ENCODE results near the gene PNPLA7. TPM values are rescaled to one million over a fixed set of nuclear protein-coding genes. Genes with fewer than 3 reads are reported as not detected.
"Not testable (repeated sequence)": the region's sequence is repeated elsewhere in the genome, so short reads cannot be mapped to it uniquely, and the experiment has no call there.

Gene PNPLA7
- total and polyA plus RNA-seq, 5 donors = 5.5 to 13.0 (median 7.6) TPM

DNA sequence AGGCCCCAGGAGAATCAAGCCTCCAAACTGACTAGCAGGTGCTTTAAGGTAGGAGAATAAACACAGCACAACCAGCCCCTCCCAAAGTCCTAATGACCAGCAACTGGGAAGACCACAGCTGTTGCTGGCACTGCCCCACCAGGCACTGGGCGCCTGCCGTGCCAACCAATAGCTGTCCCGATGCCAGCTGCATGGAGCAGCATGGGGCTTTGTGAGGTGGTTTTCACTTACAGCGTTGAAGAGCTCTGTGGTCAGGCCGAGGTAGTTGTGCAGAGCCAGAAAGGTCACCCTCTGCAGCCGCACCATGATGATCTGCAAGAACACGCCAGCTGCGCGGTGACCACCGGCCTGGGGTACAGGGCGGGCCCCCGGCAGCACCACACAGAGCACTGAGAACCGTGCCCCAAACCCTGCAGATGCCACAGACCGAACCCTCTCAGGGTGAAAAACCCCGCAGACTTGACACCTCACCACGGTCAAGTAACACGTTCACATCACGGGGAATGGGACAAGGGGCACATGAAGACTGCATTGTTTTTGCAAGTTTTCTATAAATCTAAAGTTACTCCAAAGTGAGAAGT is 28.7 kb downstream of the PNPLA7 start:
- H3K27me3 ChIP-seq (ENCODE audit: control insufficient read depth, insufficient read depth) = no peaks in the 10 kb centered on the region
- intact Hi-C loops (cut with DNase I) = loop anchor here in 2 of 4 donors (10.0 kb wide), 1 partner anchor 227 kb away; no protein-coding TSS in a partner anchor
- DNase-seq (no peak), ATAC-seq (no peak)
- no peak overlapping the region for H3K27ac ChIP-seq (ENCODE audit: low read length)
- no peaks in the 10 kb centered on the region for H3K4me1 ChIP-seq (ENCODE audit: control insufficient read depth, insufficient read depth, low read length)
- 94% methylated on average over 18 of the region's 18 CpGs for WGBS
- H3K9me3 ChIP-seq (ENCODE audit: control insufficient read depth, low read length) = no peaks in the 10 kb centered on the region
- no peak overlapping the region for H3K4me3 ChIP-seq (ENCODE audit: low read length)

DNA sequence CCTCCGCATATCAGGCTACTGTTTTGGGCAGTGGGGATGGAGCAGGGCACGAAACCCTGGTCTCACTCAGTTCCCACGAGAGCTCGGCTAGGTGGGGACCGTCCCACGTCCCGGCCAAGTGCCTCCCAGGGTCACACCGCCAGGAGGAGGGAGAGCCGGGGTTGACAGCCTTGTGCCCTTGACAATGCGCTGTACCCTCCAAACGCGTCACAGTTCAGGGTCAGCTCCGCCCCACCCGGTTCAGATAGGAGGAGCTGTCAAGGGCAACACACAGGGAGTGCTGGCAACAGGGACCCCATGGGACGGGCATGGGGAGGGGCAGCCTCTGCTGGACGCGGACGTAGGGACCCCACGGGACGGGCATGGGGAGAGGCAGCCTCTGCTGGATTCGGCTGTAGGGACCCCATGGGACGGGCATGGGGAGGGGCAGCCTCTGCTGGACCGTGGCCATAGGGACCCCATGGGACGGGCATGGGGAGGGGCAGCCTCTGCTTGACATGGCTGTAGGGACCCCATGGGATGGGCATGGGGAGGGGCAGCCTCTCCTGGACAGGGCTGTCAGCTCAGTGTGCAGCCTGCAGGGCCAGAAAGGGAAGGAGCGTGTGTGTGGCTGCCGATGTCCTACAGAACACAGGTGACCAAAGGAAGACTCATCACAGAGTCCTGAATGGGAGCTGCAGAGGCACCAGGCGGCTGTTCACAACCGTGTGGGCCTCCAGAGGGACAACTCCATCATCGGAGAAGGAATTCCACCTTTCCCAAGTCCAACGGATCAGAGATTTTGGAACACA is 29.4 kb downstream of the PNPLA7 start:
- no peaks in the 10 kb centered on the region for H3K4me1 ChIP-seq (ENCODE audit: control insufficient read depth, insufficient read depth, low read length)
- H3K4me3 ChIP-seq (ENCODE audit: low read length) = no peak overlapping the region
- no peaks in the 10 kb centered on the region for H3K27me3 ChIP-seq (ENCODE audit: control insufficient read depth, insufficient read depth)
- WGBS = 83% methylated on average over 30 of the region's 30 CpGs
- ATAC-seq (no peak), DNase-seq (peak in 1 of 3 donors; percentile 47)
- no peak overlapping the region for H3K27ac ChIP-seq (ENCODE audit: low read length)
- intact Hi-C loops (cut with DNase I) = loop anchor here in 2 of 4 donors (10.0 kb wide), 1 partner anchor 226 kb away; no protein-coding TSS in a partner anchor
- no peaks in the 10 kb centered on the region for H3K9me3 ChIP-seq (ENCODE audit: control insufficient read depth, low read length)

DNA sequence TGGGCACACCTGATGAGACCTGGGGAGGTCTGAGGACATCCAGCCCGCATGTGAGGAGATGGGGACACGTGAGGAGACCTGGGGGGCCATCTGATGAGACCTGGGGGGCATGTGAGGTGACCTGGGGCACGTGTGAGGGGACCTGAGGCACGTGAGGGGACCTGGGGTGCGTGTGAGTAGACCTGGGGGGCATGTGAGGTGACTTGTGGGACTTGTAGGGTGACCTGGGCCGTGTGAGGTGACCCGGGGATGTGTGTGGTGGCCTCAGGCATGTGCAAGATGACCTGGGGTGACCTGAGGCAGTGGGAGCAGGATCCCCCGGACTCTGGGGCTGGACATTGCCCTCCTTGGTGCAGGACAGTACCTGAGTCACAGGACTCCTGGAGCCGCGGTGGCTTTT is 30.6 kb downstream of the PNPLA7 start:
- DNase-seq (peak in 1 of 3 donors; percentile 49), ATAC-seq (no peak)
- intact Hi-C loops (cut with DNase I) = no loop called here
- 88% methylated on average over 10 of the region's 10 CpGs for WGBS
- Histone ChIP-seq H3K27ac (ENCODE audit: low read length) (no peak overlapping the region), H3K4me1 (ENCODE audit: control insufficient read depth, insufficient read depth, low read length) (no peaks in the 10 kb centered on the region), H3K4me3 (ENCODE audit: low read length) (no peak overlapping the region), H3K9me3 (ENCODE audit: control insufficient read depth, low read length) (no peaks in the 10 kb centered on the region), H3K27me3 (ENCODE audit: control insufficient read depth, insufficient read depth) (no peaks in the 10 kb centered on the region)

DNA sequence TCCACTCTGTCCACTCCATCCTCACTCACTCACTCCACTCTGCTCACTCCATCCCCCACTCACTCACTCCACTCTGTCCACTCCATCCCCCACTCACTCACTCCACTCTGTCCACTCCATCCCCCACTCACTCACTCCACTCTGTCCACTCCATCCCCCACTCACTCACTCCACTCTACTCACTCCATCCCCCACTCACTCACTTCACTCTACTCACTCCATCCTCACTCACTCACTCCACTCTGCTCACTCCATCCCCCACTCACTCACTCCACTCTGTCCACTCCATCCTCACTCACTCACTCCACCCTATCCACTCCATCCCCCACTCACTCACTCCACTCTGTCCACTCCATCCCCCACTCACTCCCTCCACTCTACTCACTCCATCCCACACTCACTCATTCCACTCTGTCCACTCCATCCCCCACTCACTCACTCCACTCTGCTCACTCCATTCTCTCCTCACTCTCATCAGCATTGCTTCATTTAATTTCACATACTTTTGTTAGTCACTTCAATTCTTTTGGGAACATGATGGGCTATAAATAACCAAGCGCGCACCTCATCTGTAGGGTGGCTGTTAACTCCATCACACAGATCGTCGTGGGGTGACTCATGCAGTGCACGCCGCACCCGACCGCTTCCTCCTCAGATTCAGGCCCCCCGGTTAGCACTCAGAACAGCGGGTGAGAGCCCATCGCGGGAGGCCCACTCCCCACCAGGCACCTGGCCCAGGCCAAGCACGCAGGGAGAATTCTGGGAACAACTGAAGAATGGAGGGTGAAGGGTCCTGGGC is 31.3 kb downstream of the PNPLA7 start:
- H3K27ac ChIP-seq (ENCODE audit: low read length); H3K4me3 ChIP-seq (ENCODE audit: low read length); H3K27me3 ChIP-seq (ENCODE audit: control insufficient read depth, insufficient read depth); ATAC-seq; intact Hi-C loops (cut with DNase I); H3K4me1 ChIP-seq (ENCODE audit: control insufficient read depth, insufficient read depth, low read length); H3K9me3 ChIP-seq (ENCODE audit: control insufficient read depth, low read length): not testable (repeated sequence)
- WGBS = 89% methylated on average over 13 of the region's 13 CpGs
- peak in 1 of 3 donors; percentile 23 for DNase-seq

DNA sequence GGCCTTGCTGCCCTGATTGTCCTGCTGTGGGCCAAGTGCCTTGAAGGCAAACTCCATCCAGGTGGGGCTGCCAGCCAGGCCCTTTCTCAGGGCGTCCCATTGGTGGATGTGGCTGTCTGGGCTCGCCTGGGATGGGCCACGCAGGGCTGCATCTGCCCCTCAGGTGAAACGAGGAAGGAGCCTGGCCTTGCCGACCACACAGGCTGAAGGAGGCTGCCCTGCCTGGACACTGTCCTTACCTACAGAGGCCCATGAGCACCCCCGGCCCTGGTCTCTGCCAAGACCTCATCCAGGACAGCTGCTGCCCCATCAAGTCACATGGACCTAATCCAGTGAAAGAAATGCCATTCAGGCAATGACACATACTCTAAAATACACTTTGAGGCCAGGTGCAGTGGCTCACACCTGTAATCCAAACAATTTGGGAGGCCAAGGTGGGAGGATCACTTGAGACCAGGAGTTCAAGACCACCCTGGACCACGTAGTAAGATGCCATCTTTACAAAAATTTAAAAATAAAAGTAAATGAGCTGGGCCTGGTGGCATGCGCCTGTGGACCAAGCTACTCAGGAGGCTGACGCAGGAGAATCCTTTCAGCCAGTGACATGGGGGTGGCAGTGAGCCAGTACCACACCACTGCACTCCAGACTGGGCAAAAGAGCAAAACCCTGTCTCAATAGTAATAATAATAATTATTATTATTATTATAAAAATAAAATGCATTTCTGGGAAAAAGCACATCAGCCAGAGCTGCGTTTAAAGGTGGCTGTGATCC is 33.9 kb downstream of the PNPLA7 start:
- no peaks in the 10 kb centered on the region for H3K27me3 ChIP-seq (ENCODE audit: control insufficient read depth, insufficient read depth)
- 84% methylated on average over 10 of the region's 10 CpGs for WGBS
- no peaks in the 10 kb centered on the region for H3K9me3 ChIP-seq (ENCODE audit: control insufficient read depth, low read length)
- no peak overlapping the region for H3K4me3 ChIP-seq (ENCODE audit: low read length)
- DNase-seq = peak in 1 of 3 donors; percentile 45
- H3K27ac ChIP-seq (ENCODE audit: low read length) = no peak overlapping the region
- H3K4me1 ChIP-seq (ENCODE audit: control insufficient read depth, insufficient read depth, low read length) = no peaks in the 10 kb centered on the region
- intact Hi-C loops (cut with DNase I) = no loop called here
- ATAC-seq = no peak

DNA sequence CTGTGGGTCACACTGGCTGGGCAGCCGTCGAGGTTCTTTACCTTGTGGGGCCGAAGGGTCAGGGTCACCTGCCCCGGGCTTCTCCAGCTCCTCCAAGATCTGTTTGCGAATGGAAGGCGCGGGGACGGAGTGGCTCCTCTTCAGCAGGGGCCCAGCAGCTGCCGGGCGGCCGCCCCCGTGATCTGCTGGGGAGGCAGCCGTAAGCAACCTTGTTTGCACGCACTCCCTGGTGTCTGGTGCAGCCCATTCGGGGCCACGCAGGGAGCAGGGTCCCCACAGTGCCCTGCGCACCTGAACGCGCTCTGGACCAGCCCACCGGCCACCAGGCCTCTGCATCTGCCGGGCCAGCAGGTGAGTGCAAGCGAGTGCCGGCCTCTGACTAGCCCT is 34.9 kb downstream of the PNPLA7 start:
- DNase-seq = no peak
- Histone ChIP-seq H3K27me3 (ENCODE audit: control insufficient read depth, insufficient read depth) (no peaks in the 10 kb centered on the region), H3K4me1 (ENCODE audit: control insufficient read depth, insufficient read depth, low read length) (no peaks in the 10 kb centered on the region), H3K4me3 (ENCODE audit: low read length) (no peak overlapping the region), H3K27ac (ENCODE audit: low read length) (no peak overlapping the region), H3K9me3 (ENCODE audit: control insufficient read depth, low read length) (no peaks in the 10 kb centered on the region)
- peak in 1 of 2 donors; percentile 26 for ATAC-seq
- intact Hi-C loops (cut with DNase I) = no loop called here
- WGBS = 90% methylated on average over 23 of the region's 23 CpGs

DNA sequence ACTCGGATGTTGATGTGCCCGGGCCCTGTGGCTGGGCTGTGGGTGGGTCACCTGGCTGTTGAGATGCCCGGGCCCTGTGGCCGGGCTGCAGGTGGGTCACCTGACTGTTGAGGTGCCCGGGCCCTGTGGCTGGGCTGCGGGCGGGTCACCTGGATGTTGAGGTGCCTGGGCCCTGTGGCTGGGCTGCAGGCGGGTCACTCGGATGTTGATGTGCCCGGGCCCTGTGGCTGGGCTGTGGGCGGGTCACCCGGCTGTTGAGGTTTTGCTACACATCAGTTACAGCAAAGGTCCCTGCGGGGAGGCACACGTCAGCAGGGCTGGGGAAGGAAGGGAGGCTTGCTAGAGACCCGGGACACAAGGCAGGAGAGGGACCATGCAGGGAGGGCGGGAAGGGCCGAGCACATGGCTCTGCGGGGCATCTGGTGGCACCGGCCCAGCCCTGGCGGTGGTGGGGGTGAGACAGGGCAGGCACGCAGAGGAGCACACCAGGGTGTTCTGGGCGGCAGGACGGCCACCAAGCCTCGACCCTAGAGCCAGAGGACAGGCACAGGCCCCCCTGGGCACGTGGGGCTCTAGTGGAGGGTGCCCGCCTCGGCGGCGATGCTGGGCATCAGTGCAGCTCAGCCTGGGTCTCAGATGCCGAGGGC is 35.4 kb downstream of the PNPLA7 start:
- DNase-seq (no peak), ATAC-seq (peak in 1 of 2 donors; percentile 22)
- Histone ChIP-seq H3K27me3 (ENCODE audit: control insufficient read depth, insufficient read depth) (no peaks in the 10 kb centered on the region), H3K4me3 (ENCODE audit: low read length) (no peak overlapping the region), H3K27ac (ENCODE audit: low read length) (no peak overlapping the region), H3K4me1 (ENCODE audit: control insufficient read depth, insufficient read depth, low read length) (no peaks in the 10 kb centered on the region), H3K9me3 (ENCODE audit: control insufficient read depth, low read length) (no peaks in the 10 kb centered on the region)
- WGBS = 92% methylated on average over 30 of the region's 30 CpGs
- intact Hi-C loops (cut with DNase I) = no loop called here

DNA sequence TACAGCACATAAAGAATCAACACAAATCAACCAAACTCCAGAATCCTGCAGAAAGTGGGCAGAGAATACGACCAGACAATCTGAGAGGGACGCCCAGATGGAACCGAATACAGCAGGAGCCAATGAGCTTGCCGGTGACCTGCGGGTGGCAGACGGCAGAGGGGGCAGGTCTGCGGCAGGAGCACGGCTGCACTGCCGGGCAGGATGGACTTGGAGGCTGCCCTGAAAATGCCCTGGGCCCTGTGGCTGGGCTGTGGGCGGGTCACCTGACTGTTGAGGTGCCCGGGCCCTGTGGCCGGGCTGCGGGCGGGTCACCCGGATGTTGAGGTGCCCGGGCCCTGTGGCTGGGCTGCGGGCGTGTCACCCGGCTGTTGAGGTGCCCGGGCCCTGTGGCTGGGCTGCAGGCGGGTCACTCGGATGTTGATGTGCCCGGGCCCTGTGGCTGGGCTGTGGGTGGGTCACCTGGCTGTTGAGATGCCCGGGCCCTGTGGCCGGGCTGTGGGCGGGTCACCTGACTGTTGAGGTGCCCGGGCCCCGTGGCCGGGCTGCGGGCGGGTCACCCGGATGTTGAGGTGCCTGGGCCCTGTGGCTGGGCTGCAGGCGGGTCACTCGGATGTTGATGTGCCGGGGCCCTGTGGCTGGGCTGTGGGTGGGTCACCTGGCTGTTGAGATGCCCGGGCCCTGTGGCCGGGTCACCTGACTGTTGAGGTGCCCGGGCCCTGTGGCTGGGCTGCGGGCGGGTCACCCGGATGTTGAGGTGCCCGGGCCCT is 36.2 kb downstream of the PNPLA7 start:
- 93% methylated on average over 42 of the region's 42 CpGs for WGBS
- H3K27ac ChIP-seq (ENCODE audit: low read length); H3K4me3 ChIP-seq (ENCODE audit: low read length); H3K4me1 ChIP-seq (ENCODE audit: control insufficient read depth, insufficient read depth, low read length); intact Hi-C loops (cut with DNase I); H3K9me3 ChIP-seq (ENCODE audit: control insufficient read depth, low read length); DNase-seq; H3K27me3 ChIP-seq (ENCODE audit: control insufficient read depth, insufficient read depth); ATAC-seq: not testable (repeated sequence)

DNA sequence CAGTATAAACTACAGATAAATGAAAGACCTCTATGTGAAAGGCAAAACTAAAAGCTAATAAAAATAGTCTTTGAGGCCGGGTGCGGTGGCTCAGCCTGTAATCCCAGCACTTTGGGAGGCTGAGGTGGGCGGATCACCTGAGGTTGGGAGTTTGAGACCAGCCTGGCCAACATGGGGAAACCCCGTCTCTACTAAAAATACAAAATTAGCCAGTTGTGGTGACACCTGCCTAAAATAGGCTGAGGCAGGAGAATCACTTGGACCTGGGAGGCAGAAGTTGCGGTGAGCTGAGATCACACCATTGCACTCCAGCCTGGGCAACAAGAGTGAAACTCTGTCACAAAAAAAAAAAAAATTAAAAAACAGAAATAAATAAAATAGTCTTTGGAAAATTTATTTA is 37.1 kb downstream of the PNPLA7 start:
- H3K27ac ChIP-seq (ENCODE audit: low read length); H3K4me3 ChIP-seq (ENCODE audit: low read length); H3K4me1 ChIP-seq (ENCODE audit: control insufficient read depth, insufficient read depth, low read length); H3K9me3 ChIP-seq (ENCODE audit: control insufficient read depth, low read length); ATAC-seq; DNase-seq; H3K27me3 ChIP-seq (ENCODE audit: control insufficient read depth, insufficient read depth); intact Hi-C loops (cut with DNase I): not testable (repeated sequence)
- 89% methylated on average over 5 of the region's 5 CpGs for WGBS
